Osteoblast (primary cell): ENCODE data around the gene SEMG2. TPM values are rescaled to one million over a fixed set of nuclear protein-coding genes. Genes with fewer than 3 reads are reported as not detected.

Source experiments
- DNase-seq: peaks from one replicate; pipeline ENCODE4 v3.0.0; 2011; ENCODE audit warnings: low spot score, mixed read lengths; ENCODE audit not compliant: insufficient read length; ENCODE audit errors: missing footprints
- H2AFZ ChIP-seq: 2 replicates; pipeline ENCODE4 v1.6.0; 2011; ENCODE audit warnings: mild to moderate bottlenecking, low read length
- H3K27ac ChIP-seq: 2 replicates; pipeline ENCODE4 v1.5.1; 2011; ENCODE audit warnings: mild to moderate bottlenecking, low read depth, low read length, moderate library complexity
- H3K27me3 ChIP-seq: 2 replicates; pipeline ENCODE4 v1.6.0; 2012; ENCODE audit warnings: mild to moderate bottlenecking, control low read depth, inconsistent platforms, low read length, moderate library complexity; ENCODE audit not compliant: insufficient read depth
- H3K36me3 ChIP-seq: 2 replicates; pipeline ENCODE4 v1.5.1; 2011; ENCODE audit warnings: mild to moderate bottlenecking, low read length, control low read depth, moderate library complexity; ENCODE audit not compliant: insufficient read depth
- H3K4me1 ChIP-seq: 2 replicates; pipeline ENCODE4 v1.5.1; 2011; ENCODE audit warnings: mild to moderate bottlenecking, low read length, control low read depth, moderate library complexity; ENCODE audit not compliant: insufficient read depth
- H3K4me2 ChIP-seq: 2 replicates; pipeline ENCODE4 v1.6.0; 2011; ENCODE audit warnings: mild to moderate bottlenecking, low read length; ENCODE audit not compliant: insufficient read depth
- H3K4me3 ChIP-seq: fragments of 200-600 bp; sonication (generic); 3 replicates; pipeline ENCODE4 v1.5.1; 2012; ENCODE audit warnings: mild to moderate bottlenecking, low read length, inconsistent platforms; ENCODE audit not compliant: insufficient read depth
- H3K79me2 ChIP-seq: 2 replicates; pipeline ENCODE4 v1.6.0; 2012; ENCODE audit warnings: mild to moderate bottlenecking, low read length, control low read depth, inconsistent platforms; ENCODE audit not compliant: insufficient read depth
- H3K9me3 ChIP-seq: 2 replicates; pipeline ENCODE4 v1.5.1; 2011; ENCODE audit warnings: low read depth, low read length, control low read depth
- H4K20me1 ChIP-seq: 2 replicates; pipeline ENCODE4 v1.6.0; 2012; ENCODE audit warnings: mild to moderate bottlenecking, low read length, control low read depth; ENCODE audit not compliant: insufficient read depth
- total RNA-seq: library from RNA; depleted of rRNA; stranded (reverse); fragments of >200 nt; gene quantifications from 2 replicates; pipeline ENCODE4 v1.2.3, GENCODE V29; 2012
- TF ChIP-seq, protein P1 (sequence below): IDR thresholded peaks from 2 replicates; pipeline ENCODE4 v1.5.1; 2011; ENCODE audit warnings: mild to moderate bottlenecking, low read depth, low read length, moderate library complexity; ENCODE audit errors: extremely low read depth

SEMG2 gene
- total RNA-seq, 1 donor = not detected

DNA sequence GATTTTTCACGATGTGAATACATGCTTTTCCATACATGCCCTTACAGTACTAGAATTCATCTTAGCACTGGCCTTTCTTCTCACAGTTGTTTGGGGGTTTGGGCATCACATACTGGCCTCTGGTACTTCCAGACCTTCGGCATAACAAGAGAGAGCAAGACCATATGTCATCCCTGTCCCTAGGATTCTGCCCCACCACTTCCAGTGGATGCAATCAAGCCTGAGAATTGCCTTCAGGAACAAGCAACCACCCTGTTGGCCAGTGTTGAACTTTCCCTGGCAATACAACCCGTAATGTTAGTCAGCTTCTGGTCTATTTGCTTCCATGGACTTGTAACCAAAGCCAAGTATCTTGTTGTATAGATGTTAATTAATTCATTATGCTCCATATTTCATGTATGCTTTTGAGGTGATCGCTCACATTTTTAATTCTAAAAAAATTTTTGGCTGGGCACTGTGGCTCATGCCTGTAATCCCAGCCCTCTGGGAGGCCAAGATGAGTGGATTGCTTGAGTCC is 48.6 kb downstream of the SEMG2 start:
- TF ChIP-seq, protein P1, sequence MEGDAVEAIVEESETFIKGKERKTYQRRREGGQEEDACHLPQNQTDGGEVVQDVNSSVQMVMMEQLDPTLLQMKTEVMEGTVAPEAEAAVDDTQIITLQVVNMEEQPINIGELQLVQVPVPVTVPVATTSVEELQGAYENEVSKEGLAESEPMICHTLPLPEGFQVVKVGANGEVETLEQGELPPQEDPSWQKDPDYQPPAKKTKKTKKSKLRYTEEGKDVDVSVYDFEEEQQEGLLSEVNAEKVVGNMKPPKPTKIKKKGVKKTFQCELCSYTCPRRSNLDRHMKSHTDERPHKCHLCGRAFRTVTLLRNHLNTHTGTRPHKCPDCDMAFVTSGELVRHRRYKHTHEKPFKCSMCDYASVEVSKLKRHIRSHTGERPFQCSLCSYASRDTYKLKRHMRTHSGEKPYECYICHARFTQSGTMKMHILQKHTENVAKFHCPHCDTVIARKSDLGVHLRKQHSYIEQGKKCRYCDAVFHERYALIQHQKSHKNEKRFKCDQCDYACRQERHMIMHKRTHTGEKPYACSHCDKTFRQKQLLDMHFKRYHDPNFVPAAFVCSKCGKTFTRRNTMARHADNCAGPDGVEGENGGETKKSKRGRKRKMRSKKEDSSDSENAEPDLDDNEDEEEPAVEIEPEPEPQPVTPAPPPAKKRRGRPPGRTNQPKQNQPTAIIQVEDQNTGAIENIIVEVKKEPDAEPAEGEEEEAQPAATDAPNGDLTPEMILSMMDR = no peak

More for the DNA sequence above, 48.6 kb downstream of the SEMG2 start:
- Histone ChIP-seq H3K79me2 (no peaks in the 10 kb centered on the region), H3K36me3 (no peaks in the 10 kb centered on the region), H3K4me2 (no peak overlapping the region), H3K27ac (no peak overlapping the region), H3K9me3 (no peaks in the 10 kb centered on the region), H4K20me1 (no peaks in the 10 kb centered on the region), H3K4me3 (no peak overlapping the region), H2AFZ (no peak overlapping the region), H3K4me1 (no peaks in the 10 kb centered on the region), H3K27me3 (peaks cover 29% of the 10 kb centered on the region)
- no peak for DNase-seq

Other genes starting within 250 kb of the SEMG2 start
- gene KCNS1, start 120.2 kb upstream of the SEMG2 start, total RNA-seq = 0.59 and 1.1 TPM in 2 replicates
- not detected in 2 replicates for gene WFDC5, start 106.2 kb upstream of the SEMG2 start, total RNA-seq
- not detected in 2 replicates for gene WFDC12, start 96.9 kb upstream of the SEMG2 start, total RNA-seq
- gene PI3, start 46.5 kb upstream of the SEMG2 start, total RNA-seq = not detected in 2 replicates
- not detected in 2 replicates for gene SEMG1, start 14.3 kb upstream of the SEMG2 start, total RNA-seq
- 1.4 and 2.1 TPM in 2 replicates for gene SLPI, start 33.2 kb downstream of the SEMG2 start, total RNA-seq
- gene RBPJL, start 85.5 kb downstream of the SEMG2 start, total RNA-seq = not detected in 2 replicates
- under 0.01 TPM in 1 of 2 replicates, not detected in the other for gene MATN4, start 86.9 kb downstream of the SEMG2 start, total RNA-seq
- 182 and 267 TPM in 2 replicates for gene SDC4, start 127.1 kb downstream of the SEMG2 start, total RNA-seq
- gene SYS1, start 141.8 kb downstream of the SEMG2 start, total RNA-seq = 26.5 and 31.8 TPM in 2 replicates
- not detected in 2 replicates for gene TP53TG5, start 157.0 kb downstream of the SEMG2 start, total RNA-seq
- gene DBNDD2, start 186.9 kb downstream of the SEMG2 start, total RNA-seq = 8.7 and 13.0 TPM in 2 replicates
- 52.8 and 56.6 TPM in 2 replicates for gene PIGT, start 194.8 kb downstream of the SEMG2 start, total RNA-seq
- not detected in 2 replicates for gene WFDC2, start 248.4 kb downstream of the SEMG2 start, total RNA-seq